ENCODE data around the gene WDHD1.
"Not testable (repeated sequence)": the region's sequence is repeated elsewhere in the genome, so short reads cannot be mapped to it uniquely, and the experiment has no call there.

WDHD1 gene

DNA sequence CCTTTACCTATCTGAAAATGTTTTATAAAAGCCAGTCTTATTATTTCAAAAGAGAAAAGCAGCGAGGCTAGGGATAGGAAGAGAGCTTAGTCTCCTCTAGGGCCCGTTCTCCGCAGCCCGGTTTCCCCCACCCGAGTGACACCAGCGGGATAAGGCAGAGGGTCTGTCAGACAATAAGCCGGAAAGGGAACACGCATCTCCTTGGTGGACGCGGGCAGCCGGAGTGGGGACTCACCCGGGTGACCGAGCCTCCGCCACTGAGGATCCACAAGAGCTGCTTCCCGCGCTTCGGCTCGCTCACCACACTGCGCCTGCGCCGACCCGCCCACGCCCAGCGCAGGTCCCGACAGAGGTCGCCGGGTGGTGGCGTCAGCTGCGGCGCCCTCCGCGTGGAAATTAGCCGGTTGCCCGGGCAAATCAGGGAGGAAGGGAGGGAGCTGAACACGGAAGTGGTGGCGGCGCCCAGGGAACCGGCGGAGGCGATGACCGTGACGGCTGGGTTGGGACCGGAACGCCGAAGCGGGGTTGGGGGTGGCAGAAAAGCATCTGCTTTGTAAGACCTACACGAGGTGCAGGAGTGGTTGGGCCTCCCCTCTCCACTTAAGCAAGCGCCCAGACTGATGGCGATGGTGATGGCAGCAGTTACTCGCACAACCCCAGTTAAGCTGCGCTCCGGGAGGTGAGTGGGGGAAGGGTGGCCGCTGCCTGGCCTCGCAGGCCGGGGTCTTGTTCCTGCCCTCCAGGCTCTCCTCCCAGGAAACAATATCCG lies at the start of gene WDHD1, which contains the start of gene SOCS4:
TSS of gene WDHD1 (minus strand) at position 307 of the 769 bp plus-strand sequence. CDS start 312 bp downstream, outside the sequence.
TSS of gene SOCS4 (plus strand) at position 444 of the 769 bp plus-strand sequence. CDS start 15,806 bp downstream, outside the sequence.
- Mint-ChIP-seq H3K9me3 (no peaks in the 10 kb centered on the region), H3K27ac (peak within 1 kb of the TSS; percentile 96), H3K27me3 (ENCODE audit: low read depth) (no peaks in the 10 kb centered on the region), H3K4me3 (peak within 1 kb of the TSS; percentile 95), H3K36me3 (ENCODE audit: low read depth) (peaks cover 15% of the 10 kb centered on the region), H3K4me1 (ENCODE audit: low read depth) (peaks cover 51% of the 10 kb centered on the region)

GRCh38 chr14:55075628-55076175 lies 48.8 kb upstream of the WDHD1 start:
- H3K4me1 Mint-ChIP-seq (ENCODE audit: low read depth) = peaks cover 21% of the 10 kb centered on the region
- H3K27me3 Mint-ChIP-seq (ENCODE audit: low read depth) = no peaks in the 10 kb centered on the region
- no peak overlapping the region for H3K27ac Mint-ChIP-seq
- H3K9me3 Mint-ChIP-seq = no peaks in the 10 kb centered on the region
- H3K4me3 Mint-ChIP-seq = no peak overlapping the region
- no peaks in the 10 kb centered on the region for H3K36me3 Mint-ChIP-seq (ENCODE audit: low read depth)

- Mint-ChIP-seq H3K4me3 (peak overlapping the region; percentile 49), H3K36me3 (ENCODE audit: low read depth) (no peaks in the 10 kb centered on the region), H3K27me3 (ENCODE audit: low read depth) (no peaks in the 10 kb centered on the region), H3K4me1 (ENCODE audit: low read depth) (peaks cover 21% of the 10 kb centered on the region), H3K27ac (peak overlapping the region; percentile 72), H3K9me3 (no peaks in the 10 kb centered on the region)
Observed at GRCh38 chr14:55074662-55075061, 47.8 kb upstream of the WDHD1 start.

- Mint-ChIP-seq H3K4me1 (ENCODE audit: low read depth) (peaks cover 21% of the 10 kb centered on the region), H3K36me3 (ENCODE audit: low read depth) (peaks cover 2% of the 10 kb centered on the region), H3K27me3 (ENCODE audit: low read depth) (no peaks in the 10 kb centered on the region), H3K27ac (no peak overlapping the region), H3K4me3 (no peak overlapping the region), H3K9me3 (no peaks in the 10 kb centered on the region)
Observed at GRCh38 chr14:55073856-55074255, 47.0 kb upstream of the WDHD1 start.

DNA sequence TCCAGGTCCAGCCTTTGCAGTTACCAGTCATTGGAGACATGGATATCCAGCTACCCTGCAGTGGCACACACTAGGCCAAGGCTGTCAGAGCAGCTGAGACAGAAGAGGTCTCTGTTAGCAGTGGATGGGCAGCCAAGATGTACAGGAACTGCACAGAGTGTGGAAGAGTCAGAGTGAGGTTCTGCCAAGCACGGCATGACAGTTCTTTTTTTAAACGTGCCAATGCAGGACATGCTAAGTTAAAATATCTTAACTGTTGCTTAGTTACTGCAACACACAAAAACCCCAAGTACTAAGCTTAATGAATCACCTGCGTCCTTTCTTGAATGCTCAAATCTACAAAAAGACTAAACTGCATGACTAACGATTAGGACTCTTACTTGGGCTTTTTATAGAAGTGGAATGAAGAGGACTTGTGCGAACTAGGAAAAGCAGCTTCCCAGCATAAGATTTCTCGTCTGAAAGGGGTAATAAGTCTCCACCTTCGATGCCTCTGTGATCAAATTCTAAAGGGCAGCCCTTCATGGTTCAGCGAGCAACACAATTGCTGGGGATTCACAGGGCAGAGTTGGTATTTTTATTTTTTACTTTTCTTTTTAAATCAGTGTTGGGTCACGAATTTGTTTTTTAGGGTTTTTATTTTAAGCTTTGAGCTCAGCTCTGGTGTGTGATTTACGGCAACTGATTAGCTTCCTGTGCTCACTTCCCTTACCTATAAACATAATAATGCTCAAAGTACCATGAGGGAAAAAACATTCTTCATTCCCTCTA lies 45.2 kb upstream of the WDHD1 start:
- H3K4me1 Mint-ChIP-seq (ENCODE audit: low read depth) = peaks cover 19% of the 10 kb centered on the region
- H3K4me3 Mint-ChIP-seq = no peak overlapping the region
- peaks cover 9% of the 10 kb centered on the region for H3K36me3 Mint-ChIP-seq (ENCODE audit: low read depth)

GRCh38 chr14:55070981-55071411 lies 44.1 kb upstream of the WDHD1 start:
- H3K4me1 Mint-ChIP-seq (ENCODE audit: low read depth) = peaks cover 19% of the 10 kb centered on the region
- H3K27me3 Mint-ChIP-seq (ENCODE audit: low read depth) = no peaks in the 10 kb centered on the region
- peaks cover 13% of the 10 kb centered on the region for H3K36me3 Mint-ChIP-seq (ENCODE audit: low read depth)

More for the DNA sequence above, 45.2 kb upstream of the WDHD1 start:
- no peaks in the 10 kb centered on the region for H3K9me3 Mint-ChIP-seq
- peak overlapping the region; percentile 46 for H3K27ac Mint-ChIP-seq
- no peaks in the 10 kb centered on the region for H3K27me3 Mint-ChIP-seq (ENCODE audit: low read depth)

GRCh38 chr14:55066223-55066622 lies 39.3 kb upstream of the WDHD1 start:
- H3K9me3 Mint-ChIP-seq = no peaks in the 10 kb centered on the region
- no peak overlapping the region for H3K27ac Mint-ChIP-seq
- H3K27me3 Mint-ChIP-seq (ENCODE audit: low read depth) = no peaks in the 10 kb centered on the region
- H3K36me3 Mint-ChIP-seq (ENCODE audit: low read depth) = peaks cover 39% of the 10 kb centered on the region
- H3K4me1 Mint-ChIP-seq (ENCODE audit: low read depth) = peaks cover 4% of the 10 kb centered on the region
- H3K4me3 Mint-ChIP-seq = no peak overlapping the region

More at GRCh38 chr14:55070981-55071411, 44.1 kb upstream of the WDHD1 start:
- Mint-ChIP-seq H3K4me3 (no peak overlapping the region), H3K27ac (no peak overlapping the region), H3K9me3 (no peaks in the 10 kb centered on the region)

DNA sequence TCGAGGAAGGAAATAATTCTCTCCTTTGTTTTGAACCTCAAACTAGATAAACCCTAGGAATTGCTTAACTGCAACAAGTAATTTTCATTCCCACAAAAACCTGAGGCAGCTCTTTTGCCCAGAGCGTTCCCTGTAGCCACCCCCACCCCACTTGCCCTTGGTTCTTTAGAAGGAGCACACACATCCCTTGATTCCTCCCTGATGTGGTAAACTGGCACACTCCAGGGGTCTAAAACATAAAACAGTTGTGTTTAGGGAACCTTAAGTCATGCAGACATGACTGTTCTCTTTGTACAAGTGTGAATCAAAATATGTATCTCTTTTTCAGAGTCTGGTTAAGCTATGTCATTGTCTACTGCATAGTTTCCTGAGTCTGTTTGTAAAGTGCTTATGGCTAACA lies 38.5 kb upstream of the WDHD1 start:
- Mint-ChIP-seq H3K4me3 (no peak overlapping the region), H3K27me3 (ENCODE audit: low read depth) (no peaks in the 10 kb centered on the region), H3K27ac (no peak overlapping the region), H3K4me1 (ENCODE audit: low read depth) (peaks cover 8% of the 10 kb centered on the region), H3K9me3 (no peaks in the 10 kb centered on the region), H3K36me3 (ENCODE audit: low read depth) (peaks cover 46% of the 10 kb centered on the region)

DNA sequence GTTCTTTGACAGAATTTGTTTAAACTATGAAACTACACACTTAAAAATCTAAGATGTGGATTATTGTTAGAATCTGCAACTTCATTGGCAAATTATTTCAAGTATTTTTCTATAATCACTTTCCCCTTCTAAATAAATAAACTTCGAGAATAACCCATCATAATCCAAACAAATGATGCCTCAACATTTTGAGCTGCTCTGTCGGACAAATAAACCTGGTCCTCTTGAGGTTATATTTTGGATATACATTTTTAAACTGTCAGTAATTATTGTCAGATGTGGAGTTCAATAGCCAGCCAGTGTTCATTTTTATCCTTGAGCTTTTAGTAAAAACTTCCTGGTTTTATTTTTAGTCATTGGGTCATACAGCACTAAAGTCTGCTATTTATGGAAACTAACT lies 38.0 kb upstream of the WDHD1 start:
- not testable (repeated sequence) for H3K27ac Mint-ChIP-seq

GRCh38 chr14:55062517-55063351 lies 35.8 kb upstream of the WDHD1 start:
- Mint-ChIP-seq H3K9me3 (no peaks in the 10 kb centered on the region), H3K4me1 (ENCODE audit: low read depth) (peaks cover 15% of the 10 kb centered on the region), H3K36me3 (ENCODE audit: low read depth) (peaks cover 52% of the 10 kb centered on the region), H3K27ac (no peak overlapping the region), H3K4me3 (no peak overlapping the region), H3K27me3 (ENCODE audit: low read depth) (no peaks in the 10 kb centered on the region)

More for the DNA sequence above, 38.0 kb upstream of the WDHD1 start:
- H3K36me3 Mint-ChIP-seq (ENCODE audit: low read depth) = peaks cover 46% of the 10 kb centered on the region
- not testable (repeated sequence) for H3K4me3 Mint-ChIP-seq; H3K9me3 Mint-ChIP-seq; H3K4me1 Mint-ChIP-seq (ENCODE audit: low read depth); H3K27me3 Mint-ChIP-seq (ENCODE audit: low read depth)

DNA sequence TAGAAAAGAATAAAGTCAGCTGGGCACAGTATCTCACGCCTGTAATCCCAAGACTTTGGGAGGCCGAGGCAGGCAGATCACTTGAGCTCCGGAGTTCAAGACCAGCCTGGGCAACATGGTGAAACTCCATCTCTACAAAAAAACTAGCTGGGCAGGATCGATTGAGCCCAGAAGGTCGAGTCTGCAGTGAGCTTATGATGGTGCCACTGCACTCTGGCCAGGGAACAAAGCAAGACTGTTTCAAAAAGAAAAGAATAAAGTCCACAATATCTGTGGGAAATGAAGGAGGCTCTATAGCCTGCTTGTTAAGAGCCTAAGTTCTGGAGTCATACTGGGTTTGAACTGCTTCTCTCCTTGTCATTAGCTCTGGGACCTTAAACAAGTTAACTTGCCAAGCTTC lies 32.4 kb upstream of the WDHD1 start:
- no peak overlapping the region for H3K4me3 Mint-ChIP-seq
- H3K36me3 Mint-ChIP-seq (ENCODE audit: low read depth) = peaks cover 39% of the 10 kb centered on the region
- no peaks in the 10 kb centered on the region for H3K9me3 Mint-ChIP-seq
- H3K27me3 Mint-ChIP-seq (ENCODE audit: low read depth) = no peaks in the 10 kb centered on the region
- H3K27ac Mint-ChIP-seq = no peak overlapping the region
- H3K4me1 Mint-ChIP-seq (ENCODE audit: low read depth) = peaks cover 24% of the 10 kb centered on the region

GRCh38 chr14:55057919-55058318 lies 31.0 kb upstream of the WDHD1 start:
- H3K4me3 Mint-ChIP-seq = no peak overlapping the region
- H3K27me3 Mint-ChIP-seq (ENCODE audit: low read depth) = no peaks in the 10 kb centered on the region
- H3K27ac Mint-ChIP-seq = no peak overlapping the region
- H3K4me1 Mint-ChIP-seq (ENCODE audit: low read depth) = peaks cover 30% of the 10 kb centered on the region
- no peaks in the 10 kb centered on the region for H3K9me3 Mint-ChIP-seq
- peaks cover 41% of the 10 kb centered on the region for H3K36me3 Mint-ChIP-seq (ENCODE audit: low read depth)

GRCh38 chr14:55054098-55054497 lies 27.2 kb upstream of the WDHD1 start:
- peaks cover 23% of the 10 kb centered on the region for H3K36me3 Mint-ChIP-seq (ENCODE audit: low read depth)
- H3K4me3 Mint-ChIP-seq = no peak overlapping the region
- peaks cover 32% of the 10 kb centered on the region for H3K4me1 Mint-ChIP-seq (ENCODE audit: low read depth)
- no peaks in the 10 kb centered on the region for H3K9me3 Mint-ChIP-seq
- no peaks in the 10 kb centered on the region for H3K27me3 Mint-ChIP-seq (ENCODE audit: low read depth)
- no peak overlapping the region for H3K27ac Mint-ChIP-seq

DNA sequence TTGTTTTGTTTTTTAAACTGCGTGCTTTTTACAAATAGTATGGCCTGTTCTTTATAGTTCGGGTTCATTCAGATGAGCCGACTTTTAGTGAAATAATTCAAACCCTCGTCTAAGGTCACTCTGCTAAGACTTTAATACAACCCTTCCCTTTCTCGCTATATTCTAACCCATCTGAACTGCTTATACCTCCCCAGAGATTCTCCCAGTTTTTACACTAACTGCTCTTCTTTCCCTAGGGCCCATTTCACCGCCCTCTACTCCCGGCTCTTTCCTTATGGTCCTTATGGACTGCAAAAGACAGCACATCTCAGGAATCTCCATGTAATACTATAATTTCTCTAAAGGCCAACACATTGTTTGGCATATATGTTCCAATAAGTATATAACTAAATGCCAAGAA lies 26.6 kb upstream of the WDHD1 start:
- Mint-ChIP-seq H3K36me3 (ENCODE audit: low read depth) (peaks cover 23% of the 10 kb centered on the region), H3K27ac (no peak overlapping the region), H3K9me3 (no peaks in the 10 kb centered on the region), H3K4me1 (ENCODE audit: low read depth) (peaks cover 32% of the 10 kb centered on the region), H3K27me3 (ENCODE audit: low read depth) (no peaks in the 10 kb centered on the region), H3K4me3 (peak overlapping the region; percentile 70)

All from T-helper 1 cell treated with Interleukin-12 subunit alpha and Interleukin-12 subunit beta and Interleukin-4 antibody, amounts not matched to agents 30 μg/mL and 1 μg/mL, for 36 hours (primary cell).